ENCODE data around the gene PRKCB.

The PRKCB gene

GRCh38 chr16:24044467-24044866, 208.7 kb downstream of the PRKCB start:
- 86% methylated on average over 1 of the region's 2 CpGs; no CpG with 5 or more reads in 1 of the 2 experiments for WGBS, 2 experiments (ENCODE audit: insufficient coverage in 2 of 2)

GRCh38 chr16:24045641-24046040, 209.9 kb downstream of the PRKCB start:
- H3K4me1 ChIP-seq (ENCODE audit: control insufficient read depth, insufficient read depth, low read length, poor library complexity, severe bottlenecking) = no peaks in the 10 kb centered on the region
- no peak overlapping the region for H3K4me3 ChIP-seq (ENCODE audit: extremely low read depth, insufficient read depth, low read length, poor library complexity, severe bottlenecking)
- 9 to 16% methylated on average over 10 to 12 of the region's 12 CpGs for WGBS, 2 experiments (ENCODE audit: insufficient coverage in 2 of 2)
- no peak overlapping the region for H3K27ac ChIP-seq (ENCODE audit: low read depth, low read length, severe bottlenecking)
- no peaks in the 10 kb centered on the region for H3K9me3 ChIP-seq (ENCODE audit: control insufficient read depth, low read length)
- H3K36me3 ChIP-seq (ENCODE audit: control insufficient read depth, insufficient read depth, low read length) = no peaks in the 10 kb centered on the region

More at GRCh38 chr16:24044467-24044866, 208.7 kb downstream of the PRKCB start:
- Histone ChIP-seq H3K36me3 (ENCODE audit: control insufficient read depth, insufficient read depth, low read length) (no peaks in the 10 kb centered on the region), H3K27ac (ENCODE audit: low read depth, low read length, severe bottlenecking) (no peak overlapping the region), H3K4me3 (ENCODE audit: extremely low read depth, insufficient read depth, low read length, poor library complexity, severe bottlenecking) (no peak overlapping the region), H3K9me3 (ENCODE audit: control insufficient read depth, low read length) (no peaks in the 10 kb centered on the region), H3K4me1 (ENCODE audit: control insufficient read depth, insufficient read depth, low read length, poor library complexity, severe bottlenecking) (no peaks in the 10 kb centered on the region)

DNA sequence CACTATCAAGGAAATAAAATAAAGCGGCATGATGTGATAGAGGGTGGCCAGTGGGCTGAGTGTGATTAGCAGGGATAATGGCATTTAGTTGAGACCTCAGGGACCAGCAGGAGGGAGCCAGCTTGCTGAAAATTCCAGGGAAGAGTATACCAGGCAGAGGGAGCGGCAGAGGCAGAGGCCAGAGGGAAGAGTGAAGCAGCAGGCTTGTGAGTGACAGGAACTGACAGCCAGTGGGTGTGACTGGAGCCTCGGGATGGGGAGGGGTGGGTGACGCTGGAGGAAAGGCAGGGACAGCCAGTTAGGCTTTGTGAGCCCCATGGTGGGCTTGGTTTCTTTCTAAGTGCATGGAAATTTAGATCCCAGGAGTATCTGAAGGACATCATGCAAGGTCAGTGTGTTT, 210.7 kb downstream of the PRKCB start:
- H3K4me3 ChIP-seq (ENCODE audit: extremely low read depth, insufficient read depth, low read length, poor library complexity, severe bottlenecking) = no peak overlapping the region
- no peaks in the 10 kb centered on the region for H3K9me3 ChIP-seq (ENCODE audit: control insufficient read depth, low read length)
- 33 to 39% methylated on average over 3 to 4 of the region's 4 CpGs for WGBS, 2 experiments (ENCODE audit: insufficient coverage in 2 of 2)
- H3K4me1 ChIP-seq (ENCODE audit: control insufficient read depth, insufficient read depth, low read length, poor library complexity, severe bottlenecking) = no peaks in the 10 kb centered on the region
- H3K36me3 ChIP-seq (ENCODE audit: control insufficient read depth, insufficient read depth, low read length) = no peaks in the 10 kb centered on the region
- no peak overlapping the region for H3K27ac ChIP-seq (ENCODE audit: low read depth, low read length, severe bottlenecking)

DNA sequence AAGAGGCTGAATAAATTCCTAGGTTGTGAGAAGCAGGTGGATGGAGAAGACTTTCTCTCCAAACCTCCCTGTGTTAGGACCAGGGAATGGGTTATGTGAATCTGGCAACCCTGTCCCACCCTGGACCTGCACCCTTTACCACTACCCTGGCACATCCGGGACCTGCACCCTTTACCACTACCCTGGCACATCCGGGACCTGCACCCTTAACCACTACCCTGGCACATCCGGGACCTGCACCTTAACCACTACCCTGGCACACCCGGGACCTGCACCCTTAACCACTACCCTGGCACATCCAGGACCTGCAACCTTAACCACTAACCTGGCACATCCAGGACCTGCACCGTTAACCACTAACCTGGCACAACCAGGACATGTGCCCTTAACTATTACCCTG, 213.3 kb downstream of the PRKCB start:
- no peak overlapping the region for H3K27ac ChIP-seq (ENCODE audit: low read depth, low read length, severe bottlenecking)
- 93% methylated on average over 3 of the region's 5 CpGs; no CpG with 5 or more reads in 1 of the 2 experiments for WGBS, 2 experiments (ENCODE audit: insufficient coverage in 2 of 2)
- no peaks in the 10 kb centered on the region for H3K4me1 ChIP-seq (ENCODE audit: control insufficient read depth, insufficient read depth, low read length, poor library complexity, severe bottlenecking)
- H3K9me3 ChIP-seq (ENCODE audit: control insufficient read depth, low read length) = no peaks in the 10 kb centered on the region
- no peak overlapping the region for H3K4me3 ChIP-seq (ENCODE audit: extremely low read depth, insufficient read depth, low read length, poor library complexity, severe bottlenecking)
- no peaks in the 10 kb centered on the region for H3K36me3 ChIP-seq (ENCODE audit: control insufficient read depth, insufficient read depth, low read length)

GRCh38 chr16:24051125-24051524, 215.3 kb downstream of the PRKCB start:
- 76 to 79% methylated on average over 5 of the region's 5 CpGs for WGBS, 2 experiments (ENCODE audit: insufficient coverage in 2 of 2)
- H3K9me3 ChIP-seq (ENCODE audit: control insufficient read depth, low read length) = no peaks in the 10 kb centered on the region
- no peak overlapping the region for H3K27ac ChIP-seq (ENCODE audit: low read depth, low read length, severe bottlenecking)
- no peak overlapping the region for H3K4me3 ChIP-seq (ENCODE audit: extremely low read depth, insufficient read depth, low read length, poor library complexity, severe bottlenecking)
- H3K36me3 ChIP-seq (ENCODE audit: control insufficient read depth, insufficient read depth, low read length) = no peaks in the 10 kb centered on the region
- H3K4me1 ChIP-seq (ENCODE audit: control insufficient read depth, insufficient read depth, low read length, poor library complexity, severe bottlenecking) = peaks cover 5% of the 10 kb centered on the region

DNA sequence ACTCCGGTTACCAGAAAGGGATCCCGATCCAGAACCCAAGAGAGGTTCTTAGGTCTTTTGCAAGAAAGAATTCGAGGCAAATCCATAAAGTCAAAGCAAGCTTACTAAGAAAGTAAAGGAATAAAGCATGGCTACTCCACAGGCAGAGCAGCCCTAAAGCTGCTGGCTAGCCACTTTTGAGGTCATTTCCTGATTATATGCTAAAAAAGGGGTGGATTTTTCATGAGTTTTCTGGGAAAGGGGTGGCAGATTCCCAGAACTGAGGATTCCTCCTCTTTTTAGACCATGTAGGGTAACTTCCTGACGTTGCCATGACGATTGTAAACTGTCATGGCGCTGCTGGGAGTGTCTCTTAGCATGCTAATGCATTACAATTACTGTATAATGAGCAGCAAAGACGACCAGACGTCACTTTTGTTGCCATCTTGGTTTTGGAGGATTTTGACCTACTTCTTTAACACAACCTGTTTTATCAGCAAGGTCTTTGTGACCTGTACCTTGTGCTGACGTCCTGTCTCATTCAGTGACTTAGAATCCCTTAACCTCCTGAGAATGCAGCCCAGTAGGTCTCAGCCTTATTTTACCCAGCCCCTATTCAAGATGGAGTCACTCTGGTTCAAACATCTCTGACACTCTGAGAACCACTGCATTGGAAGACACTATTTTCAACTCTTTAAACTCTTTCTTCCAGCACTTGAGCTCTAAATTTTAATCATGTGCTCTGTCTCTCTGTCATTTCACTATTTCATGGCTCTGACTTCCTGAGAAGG, 216.7 kb downstream of the PRKCB start:
- Histone ChIP-seq H3K27ac (ENCODE audit: low read depth, low read length, severe bottlenecking) (no peak overlapping the region), H3K9me3 (ENCODE audit: control insufficient read depth, low read length) (no peaks in the 10 kb centered on the region), H3K4me1 (ENCODE audit: control insufficient read depth, insufficient read depth, low read length, poor library complexity, severe bottlenecking) (peaks cover 5% of the 10 kb centered on the region), H3K36me3 (ENCODE audit: control insufficient read depth, insufficient read depth, low read length) (no peaks in the 10 kb centered on the region), H3K4me3 (ENCODE audit: extremely low read depth, insufficient read depth, low read length, poor library complexity, severe bottlenecking) (no peak overlapping the region)
- 85 to 86% methylated on average over 8 to 9 of the region's 9 CpGs for WGBS, 2 experiments (ENCODE audit: insufficient coverage in 2 of 2)

DNA sequence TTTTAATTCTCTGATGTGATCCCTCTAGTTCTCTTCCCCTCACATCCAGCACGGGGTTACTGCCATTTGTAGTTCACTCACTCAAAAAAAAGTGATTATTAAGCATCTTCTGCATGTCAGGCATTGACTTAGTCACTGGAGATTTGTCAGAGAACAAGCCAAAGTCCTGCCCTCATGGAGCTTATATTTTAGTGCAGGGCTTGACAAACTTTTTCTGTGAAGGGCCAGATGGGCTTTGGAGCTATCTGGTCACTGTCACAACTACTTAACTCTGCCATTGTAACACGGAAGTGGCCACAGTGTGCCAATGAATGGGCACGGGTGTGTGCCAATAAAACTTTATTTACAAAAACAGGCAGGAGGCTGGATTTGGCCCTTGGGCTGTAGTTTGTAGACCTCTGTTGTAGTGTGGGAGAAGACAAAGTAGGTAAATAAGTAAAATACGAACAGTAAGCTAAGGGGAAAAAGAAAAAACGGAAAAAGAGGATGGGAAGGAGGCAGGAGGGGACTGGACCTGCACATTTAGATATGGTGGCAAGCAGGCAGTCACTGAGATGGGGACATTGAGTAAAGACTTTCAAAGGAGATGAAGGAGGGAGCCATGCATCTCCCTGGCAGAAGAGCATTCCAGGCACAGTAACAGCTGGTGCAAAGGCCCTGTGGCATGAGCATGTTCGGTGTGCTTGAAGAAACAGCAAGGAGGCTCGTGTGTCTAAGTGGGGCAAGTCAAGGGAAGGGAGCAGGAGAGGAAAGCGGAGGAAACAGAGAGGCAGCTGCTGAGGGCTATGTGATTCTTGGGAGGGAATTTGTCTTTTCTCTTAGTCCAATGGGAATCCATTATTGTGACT, 217.5 kb downstream of the PRKCB start:
- H3K9me3 ChIP-seq (ENCODE audit: control insufficient read depth, low read length) = no peaks in the 10 kb centered on the region
- peaks cover 5% of the 10 kb centered on the region for H3K4me1 ChIP-seq (ENCODE audit: control insufficient read depth, insufficient read depth, low read length, poor library complexity, severe bottlenecking)
- no peaks in the 10 kb centered on the region for H3K36me3 ChIP-seq (ENCODE audit: control insufficient read depth, insufficient read depth, low read length)
- H3K27ac ChIP-seq (ENCODE audit: low read depth, low read length, severe bottlenecking) = no peak overlapping the region
- no peak overlapping the region for H3K4me3 ChIP-seq (ENCODE audit: extremely low read depth, insufficient read depth, low read length, poor library complexity, severe bottlenecking)
- 85 to 89% methylated on average over 5 to 6 of the region's 8 CpGs for WGBS, 2 experiments (ENCODE audit: insufficient coverage in 2 of 2)

DNA sequence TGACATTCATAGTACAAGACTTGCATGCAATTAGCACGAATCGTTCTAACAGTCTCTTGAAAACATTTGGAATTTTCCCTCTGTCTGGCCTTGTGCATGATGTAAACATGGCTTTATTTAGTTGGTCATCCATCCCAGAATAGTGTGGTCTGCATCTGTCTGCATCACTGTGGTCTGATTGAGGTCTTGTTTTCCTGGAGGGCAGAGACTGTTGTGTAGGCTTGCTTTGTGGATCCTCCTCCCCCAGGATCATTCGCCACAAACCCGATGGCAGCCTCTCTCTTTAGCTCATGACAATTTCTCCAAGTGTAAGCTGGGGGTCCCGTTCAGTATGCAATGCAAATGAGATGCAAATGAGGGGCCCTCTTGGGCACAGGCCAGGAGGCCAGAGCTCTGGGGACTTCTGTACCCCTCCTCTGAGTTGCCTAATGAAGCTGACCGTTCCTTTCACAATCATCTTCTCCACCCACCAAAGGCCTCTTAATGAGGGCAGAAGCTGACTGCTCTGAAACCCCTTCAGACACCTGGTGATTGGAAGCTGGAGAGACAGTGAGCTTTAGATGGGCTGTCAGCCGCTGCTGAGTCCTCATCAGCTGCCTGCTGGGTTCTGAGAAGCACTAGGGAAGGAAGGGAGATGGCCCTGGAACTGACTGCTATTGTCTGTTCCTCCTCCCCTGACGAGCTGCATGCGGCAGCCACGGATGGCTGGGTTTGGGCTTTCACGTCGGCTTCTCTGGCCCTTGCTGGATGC, 219.1 kb downstream of the PRKCB start:
- Histone ChIP-seq H3K4me1 (ENCODE audit: control insufficient read depth, insufficient read depth, low read length, poor library complexity, severe bottlenecking) (peaks cover 5% of the 10 kb centered on the region), H3K9me3 (ENCODE audit: control insufficient read depth, low read length) (no peaks in the 10 kb centered on the region), H3K27ac (ENCODE audit: low read depth, low read length, severe bottlenecking) (peak overlapping the region; percentile 29), H3K36me3 (ENCODE audit: control insufficient read depth, insufficient read depth, low read length) (no peaks in the 10 kb centered on the region), H3K4me3 (ENCODE audit: extremely low read depth, insufficient read depth, low read length, poor library complexity, severe bottlenecking) (no peak overlapping the region)
- 36 to 43% methylated on average over 9 to 10 of the region's 12 CpGs for WGBS, 2 experiments (ENCODE audit: insufficient coverage in 2 of 2)

DNA sequence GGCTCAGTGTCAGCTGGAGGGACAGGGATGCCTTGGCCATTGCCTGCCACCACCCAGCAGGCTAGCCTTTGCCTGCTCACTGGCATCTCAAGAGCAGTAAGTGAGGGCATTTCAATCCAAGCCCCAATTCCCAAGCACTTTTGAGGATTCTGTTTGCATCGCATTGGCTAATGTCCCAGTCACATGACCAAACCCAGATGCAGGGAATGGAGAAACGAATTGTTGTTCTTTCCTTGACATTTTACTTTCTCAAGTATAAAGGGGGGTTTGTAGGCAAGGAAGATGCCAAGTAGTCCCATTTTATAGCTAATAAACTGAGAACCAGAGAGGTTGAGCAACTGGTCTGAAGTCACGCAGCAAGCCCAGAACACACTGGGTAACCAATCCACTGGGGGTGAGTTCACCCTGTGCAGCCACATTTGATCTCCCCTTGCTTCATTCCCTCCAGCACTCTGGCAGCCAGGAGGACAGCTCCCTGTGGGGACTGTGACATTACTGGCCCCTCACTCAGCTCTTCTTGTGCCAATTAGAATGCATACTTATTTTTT, 226.6 kb downstream of the PRKCB start:
- Histone ChIP-seq H3K27ac (ENCODE audit: low read depth, low read length, severe bottlenecking) (no peak overlapping the region), H3K4me1 (ENCODE audit: control insufficient read depth, insufficient read depth, low read length, poor library complexity, severe bottlenecking) (no peaks in the 10 kb centered on the region)
- 87 to 92% methylated on average over 1 to 3 of the region's 3 CpGs for WGBS, 2 experiments (ENCODE audit: insufficient coverage in 2 of 2)

GRCh38 chr16:24069036-24069590, 233.3 kb downstream of the PRKCB start:
- 83 to 90% methylated on average over 4 of the region's 6 CpGs for WGBS, 2 experiments (ENCODE audit: insufficient coverage in 2 of 2)

More for the DNA sequence above, 226.6 kb downstream of the PRKCB start:
- H3K9me3 ChIP-seq (ENCODE audit: control insufficient read depth, low read length) = no peaks in the 10 kb centered on the region
- H3K36me3 ChIP-seq (ENCODE audit: control insufficient read depth, insufficient read depth, low read length) = no peaks in the 10 kb centered on the region
- no peak overlapping the region for H3K4me3 ChIP-seq (ENCODE audit: extremely low read depth, insufficient read depth, low read length, poor library complexity, severe bottlenecking)

More at GRCh38 chr16:24069036-24069590, 233.3 kb downstream of the PRKCB start:
- Histone ChIP-seq H3K9me3 (ENCODE audit: control insufficient read depth, low read length) (no peaks in the 10 kb centered on the region), H3K27ac (ENCODE audit: low read depth, low read length, severe bottlenecking) (no peak overlapping the region), H3K4me1 (ENCODE audit: control insufficient read depth, insufficient read depth, low read length, poor library complexity, severe bottlenecking) (no peaks in the 10 kb centered on the region), H3K4me3 (ENCODE audit: extremely low read depth, insufficient read depth, low read length, poor library complexity, severe bottlenecking) (no peak overlapping the region), H3K36me3 (ENCODE audit: control insufficient read depth, insufficient read depth, low read length) (no peaks in the 10 kb centered on the region)

Measured in mesodermal cell (in vitro differentiated cells).